Measurements from ENCODE around the gene VSTM2L.
A peak's percentile ranks its signal among the peaks of the same experiment; 100 is the strongest.

Gene VSTM2L

DNA sequence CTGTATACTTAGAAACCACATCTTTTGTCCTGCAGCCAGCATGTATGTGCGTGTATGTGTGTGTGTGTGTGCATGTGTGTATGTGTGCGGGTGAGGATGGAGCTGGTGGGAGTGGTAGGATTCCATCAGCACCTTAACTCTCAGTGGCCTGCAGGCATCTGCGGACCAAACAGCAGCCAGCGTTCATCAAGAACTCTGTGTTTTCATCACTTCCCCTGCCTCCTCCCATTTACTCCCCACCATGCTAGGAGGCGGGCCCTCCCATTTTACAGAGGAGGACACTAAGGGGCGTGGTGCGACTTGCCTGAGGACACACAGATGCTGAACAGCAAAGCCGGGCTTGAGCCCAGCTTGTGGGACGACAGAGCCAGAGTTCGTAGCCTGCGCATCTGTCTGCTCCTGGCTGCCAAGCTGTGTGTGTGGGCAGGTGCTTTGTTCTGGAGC lies 8.9 kb downstream of the VSTM2L start:
- Histone ChIP-seq H3K27ac (peak overlapping the region; percentile 97), H3K36me3 (ENCODE audit: insufficient read depth, low read length) (no peaks in the 10 kb centered on the region), H3K9ac (ENCODE audit: insufficient read length) (no peak overlapping the region), H3K4me3 (peak overlapping the region; percentile 38), H3K9me3 (ENCODE audit: low read depth, low read length) (no peaks in the 10 kb centered on the region)
- peak; percentile 78 for DNase-seq (ENCODE audit: low read depth, low spot score)
- TF ChIP-seq EZH2 (IDR thresholded peaks at IDR 0.05) (no peak), FOXP2 (optimal IDR thresholded peaks at IDR 0.05; ENCODE audit: control extremely low read depth, extremely low read length, insufficient read depth) (peak; percentile 61)

DNA sequence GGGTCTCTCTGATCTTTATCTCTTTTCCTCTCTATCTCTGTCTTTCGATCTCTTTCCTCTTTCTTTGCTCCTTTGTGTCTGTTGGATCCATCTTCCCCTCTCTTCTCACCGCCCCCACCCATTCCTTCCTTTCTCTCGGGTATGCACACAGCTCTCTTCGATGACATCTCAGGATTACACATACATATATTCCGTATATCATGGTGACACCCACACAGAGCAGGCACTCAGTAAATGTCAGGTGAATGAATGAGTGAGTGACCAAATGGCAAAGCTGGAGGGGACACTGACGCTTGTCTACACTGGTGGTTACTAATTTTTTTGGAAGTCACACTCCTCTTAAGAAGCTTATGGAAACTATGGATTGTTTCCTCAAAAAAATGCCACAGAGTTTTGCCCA lies 9.9 kb downstream of the VSTM2L start:
- no peak for TF ChIP-seq EZH2 (IDR thresholded peaks at IDR 0.05)
- no peak for TF ChIP-seq POLR2AphosphoS5 (IDR thresholded peaks at IDR 0.05; ENCODE audit: borderline replicate concordance, low read depth, low read length)
- no peak for TF ChIP-seq FOXP2 (optimal IDR thresholded peaks at IDR 0.05; ENCODE audit: control extremely low read depth, extremely low read length, insufficient read depth)
- Histone ChIP-seq H3K9ac (ENCODE audit: insufficient read length) (peak overlapping the region; percentile 45), H3K9me3 (ENCODE audit: low read depth, low read length) (no peaks in the 10 kb centered on the region), H3K4me3 (no peak overlapping the region), H3K36me3 (ENCODE audit: insufficient read depth, low read length) (no peaks in the 10 kb centered on the region), H3K27ac (peak overlapping the region; percentile 97)
- no peak for DNase-seq (ENCODE audit: low read depth, low spot score)

DNA sequence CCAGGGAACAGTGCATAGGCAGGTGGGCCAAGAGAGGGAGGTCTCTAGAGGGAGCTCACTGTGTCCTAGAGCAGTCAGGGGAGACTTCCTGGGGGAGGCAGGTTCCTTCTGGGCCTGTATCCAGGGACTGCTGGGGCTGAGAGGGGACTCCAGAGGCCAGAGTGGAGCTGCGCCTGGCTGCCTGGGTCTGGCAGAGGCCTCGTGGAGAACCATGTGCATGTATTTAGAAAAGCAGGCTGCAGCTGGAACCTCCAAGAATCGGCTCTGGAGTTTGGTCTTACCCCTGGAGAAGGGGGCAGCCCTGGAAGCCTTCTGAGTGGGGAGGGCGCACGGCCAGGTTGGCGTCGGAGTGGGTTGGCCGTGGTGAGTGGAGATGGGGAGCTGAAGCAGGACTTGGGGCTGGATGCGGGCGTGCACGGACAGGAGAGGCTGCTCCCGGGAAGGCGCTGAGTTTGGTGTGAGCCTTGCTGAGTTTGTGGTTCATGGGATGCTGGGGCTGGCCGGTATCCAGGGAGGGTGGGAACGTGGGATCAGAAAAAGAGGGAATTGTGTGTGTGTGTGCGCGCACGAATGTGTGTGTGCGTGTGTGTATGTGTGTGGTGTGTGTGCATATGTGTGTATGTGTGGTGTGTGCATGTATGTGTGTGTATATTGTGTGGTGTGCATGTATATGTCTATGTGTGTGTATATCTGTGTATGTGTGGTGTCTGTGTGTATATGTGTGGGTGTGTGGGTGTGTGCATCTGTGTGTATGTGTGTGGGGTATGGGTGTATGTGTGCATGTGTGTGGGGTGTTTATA lies 10.8 kb downstream of the VSTM2L start:
- Histone ChIP-seq H3K27ac (peak overlapping the region; percentile 97), H3K9me3 (ENCODE audit: low read depth, low read length) (no peaks in the 10 kb centered on the region), H3K4me3 (peak overlapping the region; percentile 75; the same call in 1 of the 2 replicates), H3K36me3 (ENCODE audit: insufficient read depth, low read length) (no peaks in the 10 kb centered on the region), H3K9ac (ENCODE audit: insufficient read length) (peak overlapping the region; percentile 45)
- TF ChIP-seq POLR2AphosphoS5 (IDR thresholded peaks at IDR 0.05; ENCODE audit: borderline replicate concordance, low read depth, low read length), result no peak
- TF ChIP-seq FOXP2 (optimal IDR thresholded peaks at IDR 0.05; ENCODE audit: control extremely low read depth, extremely low read length, insufficient read depth), result no peak
- no peak for TF ChIP-seq EZH2 (IDR thresholded peaks at IDR 0.05)
- no peak for DNase-seq (ENCODE audit: low read depth, low spot score)

DNA sequence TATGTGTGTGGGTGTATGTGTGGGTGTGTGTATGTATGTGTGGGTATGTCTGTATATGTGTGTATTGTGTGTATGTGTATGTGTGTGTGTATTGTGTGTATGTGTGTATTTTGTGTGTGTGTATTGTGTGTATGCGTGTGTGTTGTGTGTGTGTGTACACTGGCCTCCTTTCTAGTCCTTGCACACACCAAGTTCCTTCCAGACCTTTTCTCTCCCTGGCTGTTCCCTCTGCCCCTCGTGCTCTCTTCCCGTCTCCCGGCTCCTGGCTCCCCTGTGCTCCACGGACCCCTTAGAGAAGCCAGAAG lies 11.4 kb downstream of the VSTM2L start:
- Histone ChIP-seq H3K27ac (peak overlapping the region; percentile 97), H3K4me3 (peak overlapping the region; percentile 75), H3K9me3 (ENCODE audit: low read depth, low read length) (no peaks in the 10 kb centered on the region), H3K9ac (ENCODE audit: insufficient read length) (no peak overlapping the region), H3K36me3 (ENCODE audit: insufficient read depth, low read length) (no peaks in the 10 kb centered on the region)
- no peak for TF ChIP-seq FOXP2 (optimal IDR thresholded peaks at IDR 0.05; ENCODE audit: control extremely low read depth, extremely low read length, insufficient read depth)
- TF ChIP-seq EZH2 (IDR thresholded peaks at IDR 0.05), result no peak
- TF ChIP-seq POLR2AphosphoS5 (IDR thresholded peaks at IDR 0.05; ENCODE audit: borderline replicate concordance, low read depth, low read length), result no peak
- no peak for DNase-seq (ENCODE audit: low read depth, low spot score)

DNA sequence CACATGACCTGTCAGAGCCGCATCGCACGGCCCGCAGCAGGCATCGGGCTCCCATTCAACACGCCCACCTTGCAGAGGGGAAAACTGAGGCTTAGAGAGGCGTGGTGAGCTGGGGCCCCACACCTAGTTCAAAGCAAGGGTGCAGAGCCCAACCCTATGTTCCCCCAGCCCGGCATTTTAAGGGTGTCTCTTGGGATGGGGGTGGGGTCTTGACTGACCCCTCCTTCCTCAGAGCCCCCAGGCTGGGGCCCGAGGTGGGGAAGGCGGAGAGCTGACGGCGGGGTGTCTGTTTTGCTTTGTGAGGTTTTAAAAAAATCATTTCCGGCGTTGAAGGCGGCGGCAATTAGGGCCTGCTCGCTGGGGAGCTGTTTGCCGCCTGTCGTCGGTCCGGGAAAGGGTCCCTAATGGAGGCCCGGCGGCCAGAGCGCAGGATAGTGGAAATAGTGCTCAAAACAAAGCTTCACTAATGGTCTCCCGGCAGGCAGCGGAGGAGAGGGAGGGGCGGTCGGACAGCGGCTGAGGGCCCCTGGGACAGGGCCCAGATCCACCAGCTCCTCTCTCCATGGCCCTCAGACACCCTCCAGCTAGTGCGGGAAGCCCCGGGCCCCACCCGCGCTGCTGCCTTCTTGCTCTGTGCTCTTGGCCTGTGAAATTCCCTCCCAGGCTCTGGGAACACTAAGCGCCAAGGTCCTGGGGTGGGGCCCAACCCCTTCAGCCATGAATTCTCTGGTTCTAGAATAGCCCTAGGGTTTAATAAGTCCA lies 11.9 kb downstream of the VSTM2L start:
- Histone ChIP-seq H3K9me3 (ENCODE audit: low read depth, low read length) (no peaks in the 10 kb centered on the region), H3K9ac (ENCODE audit: insufficient read length) (peak overlapping the region; percentile 79), H3K4me3 (peak overlapping the region; percentile 75), H3K36me3 (ENCODE audit: insufficient read depth, low read length) (no peaks in the 10 kb centered on the region), H3K27ac (peak overlapping the region; percentile 97)
- TF ChIP-seq FOXP2 (optimal IDR thresholded peaks at IDR 0.05; ENCODE audit: control extremely low read depth, extremely low read length, insufficient read depth) (peak; percentile 62), EZH2 (IDR thresholded peaks at IDR 0.05) (no peak), POLR2AphosphoS5 (IDR thresholded peaks at IDR 0.05; ENCODE audit: borderline replicate concordance, low read depth, low read length) (peak; percentile 85)
- peak; percentile 68 for DNase-seq (ENCODE audit: low read depth, low spot score)

DNA sequence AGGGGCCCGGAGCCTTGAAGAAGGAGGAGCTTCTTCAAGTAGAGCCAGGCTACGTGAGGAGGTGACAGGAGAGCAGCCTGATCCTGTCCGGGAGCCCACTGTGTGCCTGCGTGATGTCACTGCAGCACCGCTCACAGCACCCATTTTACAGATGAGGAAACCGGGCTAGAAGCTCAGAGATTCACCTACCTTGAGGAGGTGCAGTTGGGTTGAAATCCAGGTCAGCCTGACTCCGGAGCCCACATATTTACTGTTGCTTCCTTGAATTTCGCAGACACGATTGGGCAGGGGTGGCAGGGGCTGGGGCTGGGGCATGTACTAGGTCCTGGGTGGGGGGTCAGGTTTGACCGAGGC lies 12.5 kb downstream of the VSTM2L start:
- Histone ChIP-seq H3K9me3 (ENCODE audit: low read depth, low read length) (no peaks in the 10 kb centered on the region), H3K27ac (peak overlapping the region; percentile 97), H3K9ac (ENCODE audit: insufficient read length) (peak overlapping the region; percentile 79), H3K4me3 (peak overlapping the region; percentile 75), H3K36me3 (ENCODE audit: insufficient read depth, low read length) (no peaks in the 10 kb centered on the region)
- TF ChIP-seq EZH2 (IDR thresholded peaks at IDR 0.05) (no peak), POLR2AphosphoS5 (IDR thresholded peaks at IDR 0.05; ENCODE audit: borderline replicate concordance, low read depth, low read length) (no peak), FOXP2 (optimal IDR thresholded peaks at IDR 0.05; ENCODE audit: control extremely low read depth, extremely low read length, insufficient read depth) (no peak)
- DNase-seq (ENCODE audit: low read depth, low spot score), result no peak

DNA sequence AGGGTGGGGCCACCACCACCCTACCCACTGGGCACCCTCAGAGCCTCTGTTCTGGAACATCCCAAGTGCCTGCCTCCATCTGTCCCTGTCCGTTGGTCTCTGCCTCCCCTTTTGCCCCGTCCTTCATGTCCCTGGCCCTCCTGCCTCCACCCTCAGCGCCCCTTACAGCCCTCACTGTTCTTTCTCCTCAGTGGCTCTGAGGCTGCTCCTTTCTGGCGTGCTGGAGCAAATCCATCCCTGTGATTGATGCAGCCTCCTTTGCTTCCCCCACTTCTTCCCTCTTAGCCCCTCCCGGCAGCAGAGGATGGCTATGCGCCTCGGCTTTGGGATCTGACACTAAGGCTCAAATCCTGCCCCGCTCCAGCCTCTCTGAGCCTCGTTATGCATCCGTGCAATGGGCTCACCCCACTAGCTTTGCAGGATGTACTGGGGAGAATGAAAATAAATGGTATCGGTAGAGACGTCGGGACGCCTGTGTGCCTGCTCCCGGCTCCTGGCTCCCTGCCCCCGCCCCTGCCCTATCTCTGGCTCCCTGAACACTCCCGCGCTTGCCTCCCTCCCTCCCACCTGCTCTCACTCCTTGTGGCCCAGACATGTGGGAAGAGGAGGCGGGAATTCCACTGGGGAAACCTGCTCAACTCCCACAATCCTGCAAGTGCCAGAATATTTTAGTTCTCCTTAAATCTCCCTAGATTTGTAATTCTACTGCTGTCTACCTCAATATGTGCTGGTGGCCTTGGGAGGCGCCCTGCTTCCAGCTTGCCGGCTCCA lies 13.1 kb downstream of the VSTM2L start:
- Histone ChIP-seq H3K4me3 (peak overlapping the region; percentile 75), H3K27ac (peak overlapping the region; percentile 97), H3K9ac (ENCODE audit: insufficient read length) (no peak overlapping the region), H3K36me3 (ENCODE audit: insufficient read depth, low read length) (no peaks in the 10 kb centered on the region), H3K9me3 (ENCODE audit: low read depth, low read length) (no peaks in the 10 kb centered on the region)
- no peak for TF ChIP-seq EZH2 (IDR thresholded peaks at IDR 0.05)
- no peak for TF ChIP-seq FOXP2 (optimal IDR thresholded peaks at IDR 0.05; ENCODE audit: control extremely low read depth, extremely low read length, insufficient read depth)
- TF ChIP-seq POLR2AphosphoS5 (IDR thresholded peaks at IDR 0.05; ENCODE audit: borderline replicate concordance, low read depth, low read length), result no peak
- no peak for DNase-seq (ENCODE audit: low read depth, low spot score)

DNA sequence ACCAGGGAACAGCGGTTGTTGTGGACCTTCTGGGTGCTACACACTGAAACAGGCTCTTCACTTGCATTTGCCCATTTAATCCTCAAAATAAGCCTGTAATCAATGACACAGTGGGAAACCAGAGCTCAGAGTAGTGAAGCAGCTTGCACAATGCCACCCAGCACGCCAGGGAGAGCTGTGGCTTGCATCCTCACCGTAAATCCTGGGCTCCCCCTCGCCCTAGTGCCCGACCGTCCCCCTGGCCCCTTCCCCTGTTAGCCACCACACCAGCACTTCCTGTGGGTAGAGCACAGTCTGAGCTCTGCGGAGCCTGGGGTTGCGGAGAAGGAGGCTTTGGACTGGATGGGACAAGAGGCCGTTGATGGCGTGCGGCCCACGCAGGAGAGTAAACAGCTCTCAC lies 14.5 kb downstream of the VSTM2L start:
- Histone ChIP-seq H3K9me3 (ENCODE audit: low read depth, low read length) (no peaks in the 10 kb centered on the region), H3K27ac (peak overlapping the region; percentile 97), H3K9ac (ENCODE audit: insufficient read length) (no peak overlapping the region), H3K4me3 (0 out of 2 replicates have a peak overlapping the region, but pooled peaks have one; percentile 10), H3K36me3 (ENCODE audit: insufficient read depth, low read length) (no peaks in the 10 kb centered on the region)
- no peak for DNase-seq (ENCODE audit: low read depth, low spot score)
- TF ChIP-seq POLR2AphosphoS5 (IDR thresholded peaks at IDR 0.05; ENCODE audit: borderline replicate concordance, low read depth, low read length) (no peak), FOXP2 (optimal IDR thresholded peaks at IDR 0.05; ENCODE audit: control extremely low read depth, extremely low read length, insufficient read depth) (no peak), EZH2 (IDR thresholded peaks at IDR 0.05) (no peak)

Measured in SK-N-MC (cell line).